Medulla oblongata (tissue), 1 donor: ENCODE results near the gene MAP2K6.

Source experiments
- DNase-seq: peaks from one replicate; pipeline ENCODE4 v3.0.0-alpha.2; 2015; ENCODE audit errors: extremely low spot score

Gene MAP2K6

GRCh38 chr17:69535016-69535570 lies 120.6 kb downstream of the MAP2K6 start:
- DNase-seq: no peak

DNA sequence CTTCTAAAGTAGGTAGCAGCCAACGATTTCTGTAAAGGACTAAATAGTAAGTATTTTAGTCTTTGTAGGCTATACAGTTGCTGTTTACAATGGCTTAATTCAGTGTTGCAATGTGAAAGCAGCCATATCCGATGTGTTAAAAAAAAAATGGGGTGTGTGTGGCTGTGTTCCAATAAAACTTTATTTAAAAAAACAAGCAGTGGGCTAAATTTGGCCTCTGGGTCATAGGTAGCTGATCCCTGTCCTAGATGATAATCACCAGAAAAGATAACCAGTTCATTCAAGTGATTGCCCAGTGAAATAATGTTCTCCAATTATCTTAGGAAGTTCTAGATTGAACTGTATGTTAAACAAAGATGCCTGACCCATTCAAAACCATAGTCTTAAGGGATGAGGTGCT lies 124.3 kb downstream of the MAP2K6 start:
- DNase-seq: no peak

GRCh38 chr17:69539274-69539673 lies 124.8 kb downstream of the MAP2K6 start:
- DNase-seq: no peak

- DNase-seq: no peak
Observed at GRCh38 chr17:69539781-69540319, 125.4 kb downstream of the MAP2K6 start.

- no peak for DNase-seq
Observed at GRCh38 chr17:69540356-69540755, 125.9 kb downstream of the MAP2K6 start.

GRCh38 chr17:69547230-69547629 lies 132.7 kb downstream of the MAP2K6 start:
- DNase-seq: no peak

DNA sequence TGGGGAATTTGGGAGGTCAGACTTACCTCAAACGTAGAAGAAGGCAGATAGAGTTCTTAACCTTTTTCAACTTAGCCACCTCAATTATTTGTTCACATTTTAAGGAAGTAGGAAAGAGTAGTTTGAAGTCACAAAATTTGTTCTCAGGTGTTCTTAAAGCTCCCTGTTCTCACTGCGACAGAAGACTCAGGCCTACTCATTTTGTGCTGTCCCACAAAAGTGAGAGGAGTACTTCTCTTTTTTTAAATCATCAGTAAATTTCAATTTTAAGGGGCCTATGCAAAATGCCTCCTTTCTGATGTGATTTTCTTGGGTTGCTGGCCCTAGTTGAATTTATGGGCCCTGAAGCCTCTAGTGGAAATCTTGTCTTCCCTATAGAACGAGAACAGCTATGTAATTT lies 133.4 kb downstream of the MAP2K6 start:
- DNase-seq: no peak

GRCh38 chr17:69551212-69552010 lies 136.9 kb downstream of the MAP2K6 start:
- no peak for DNase-seq

GRCh38 chr17:69552986-69553667 lies 138.6 kb downstream of the MAP2K6 start:
- no peak for DNase-seq

GRCh38 chr17:69555056-69555455 lies 140.6 kb downstream of the MAP2K6 start:
- DNase-seq: no peak

- DNase-seq: no peak
Observed at GRCh38 chr17:69557339-69557738, 142.8 kb downstream of the MAP2K6 start.

DNA sequence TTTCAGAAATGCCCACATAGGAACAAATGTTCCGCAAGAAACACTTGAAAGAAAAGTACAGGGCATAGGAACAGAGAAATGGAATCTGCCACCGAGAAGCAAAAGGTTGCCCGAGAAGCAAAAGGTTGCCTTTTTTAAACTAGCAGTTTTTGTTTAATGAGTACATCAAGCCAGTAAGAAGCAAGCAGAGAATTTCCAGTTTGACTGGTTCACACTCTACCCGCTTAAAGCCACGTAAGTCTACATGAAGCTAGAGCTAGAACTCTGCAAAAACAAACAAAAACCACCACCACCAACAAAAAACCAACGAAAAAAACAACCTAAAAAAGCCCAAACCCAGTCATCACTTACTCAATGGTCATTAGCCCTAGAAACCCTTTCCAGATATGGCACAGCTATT lies 144.3 kb downstream of the MAP2K6 start:
- DNase-seq: no peak

- DNase-seq: no peak
Observed at GRCh38 chr17:69560987-69561441, 146.5 kb downstream of the MAP2K6 start.

DNA sequence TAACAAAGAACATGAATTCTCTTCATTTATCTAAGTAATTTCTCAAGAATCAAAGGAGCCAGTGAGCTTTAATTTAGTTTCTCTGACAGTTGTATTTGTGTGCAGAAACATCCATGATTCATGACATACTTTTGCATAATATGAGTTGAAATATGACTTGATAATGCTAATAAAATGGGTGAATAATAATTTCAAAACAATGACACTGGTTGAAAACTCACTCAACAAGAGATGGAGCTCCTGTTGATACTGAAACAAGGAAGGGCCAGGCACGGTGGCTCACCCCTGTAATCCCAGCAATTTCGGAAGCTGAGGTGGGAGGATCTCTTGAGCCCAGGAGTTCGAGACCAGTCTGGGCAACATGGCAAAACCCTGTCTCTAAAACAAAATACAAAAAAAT lies 147.0 kb downstream of the MAP2K6 start:
- no peak for DNase-seq

DNA sequence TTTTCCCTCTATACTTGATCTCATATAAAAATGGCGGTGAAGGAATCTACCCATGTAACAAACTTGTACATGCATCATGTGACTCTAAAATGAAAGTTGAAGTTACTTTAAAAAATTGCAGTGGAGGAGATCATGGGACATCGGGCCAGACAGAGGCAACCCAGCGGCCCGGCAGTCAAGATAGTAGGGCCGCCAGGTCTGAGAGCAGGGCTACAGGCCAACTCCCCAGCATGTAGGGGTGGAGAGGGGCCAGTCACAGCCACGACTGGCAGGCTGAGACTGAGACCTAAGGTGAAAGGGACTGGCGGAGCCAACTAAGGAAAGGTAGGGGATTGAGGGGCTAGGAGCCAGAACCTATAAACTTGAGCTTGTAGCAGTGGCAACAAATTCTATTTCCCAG lies 150.9 kb downstream of the MAP2K6 start:
- no peak for DNase-seq

- DNase-seq: no peak
Observed at GRCh38 chr17:69567130-69567529, 152.6 kb downstream of the MAP2K6 start.

GRCh38 chr17:69572747-69573146 lies 158.2 kb downstream of the MAP2K6 start:
- no peak for DNase-seq

DNA sequence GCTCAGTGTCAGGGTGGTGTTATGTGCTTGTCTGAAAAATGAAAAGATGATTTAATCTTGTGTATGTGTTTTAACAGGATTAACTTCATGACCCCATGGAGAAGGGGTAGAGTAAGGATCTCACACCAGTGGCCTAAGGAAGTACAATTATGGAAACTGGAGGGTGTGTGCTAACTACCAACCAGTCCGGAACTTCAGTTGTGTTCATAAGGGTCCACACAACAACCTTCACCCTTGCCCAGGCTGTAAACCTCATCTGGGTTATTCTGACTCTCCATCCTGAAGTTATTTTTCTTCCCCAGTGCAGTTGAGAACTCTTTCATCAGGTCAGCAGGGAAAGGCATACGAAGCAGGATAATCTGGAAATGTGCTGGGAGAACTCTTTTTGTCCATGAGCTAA lies 158.9 kb downstream of the MAP2K6 start:
- DNase-seq: no peak

GRCh38 chr17:69574257-69575197 lies 160.0 kb downstream of the MAP2K6 start:
- DNase-seq: no peak

DNA sequence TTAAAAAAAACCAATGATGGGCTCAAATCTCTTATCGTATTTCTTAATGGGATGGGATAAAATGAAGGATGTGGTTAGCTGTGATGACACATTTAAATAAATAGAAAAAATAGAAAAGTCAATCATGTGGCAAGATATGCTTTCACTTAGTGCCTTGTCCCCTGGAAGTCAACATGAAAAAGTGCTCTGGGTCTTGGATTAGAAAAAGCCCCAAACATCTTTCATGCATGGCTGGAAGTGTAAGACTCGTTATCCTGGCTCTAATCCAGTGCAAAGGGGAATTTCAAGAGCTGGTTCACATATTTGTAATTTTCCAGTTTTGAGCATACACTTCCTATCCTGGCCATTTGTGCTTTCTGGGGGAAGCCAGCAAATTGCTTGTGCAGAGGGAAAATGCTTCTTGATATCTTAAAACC lies 160.9 kb downstream of the MAP2K6 start:
- DNase-seq: peak; percentile 49

DNA sequence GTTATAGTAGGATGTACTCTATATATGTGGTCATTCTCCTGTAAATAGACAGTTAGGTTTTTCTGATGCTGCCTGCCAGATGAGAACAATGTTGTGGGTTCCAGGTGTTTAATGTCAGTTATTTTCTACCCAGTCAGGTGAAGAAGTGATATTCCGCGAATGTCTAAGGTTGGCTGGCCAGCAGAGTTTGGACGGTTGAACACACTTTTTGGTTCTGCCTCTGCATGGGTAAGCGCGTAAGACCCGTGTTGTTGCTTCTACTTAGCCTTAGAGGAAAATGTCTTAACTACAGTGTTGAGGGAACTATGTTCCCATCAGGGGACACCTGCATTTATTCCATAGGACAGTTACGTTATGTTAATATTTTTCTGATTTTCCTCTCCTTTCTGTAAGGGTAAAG lies 162.6 kb downstream of the MAP2K6 start:
- DNase-seq: no peak
